OCI-LY7 (cell line): ENCODE results near the gene RNF213. TPM values are rescaled to one million over a fixed set of nuclear protein-coding genes. Genes with fewer than 3 reads are reported as not detected.

Source experiments
- BruUV-seq: library from RNA; stranded (reverse); fragments of 400-500 nt; replicated peaks from 2 replicates; lab custom pipeline; 2021; lab: Mats Ljungman, UMichigan
- CTCF ChIA-PET: fragments of 300-600 bp; sonication (Branson Sonifier 250); formaldehyde crosslinking; loops from one replicate; lab custom pipeline; 2022; ENCODE audit warnings: antibody characterized with exemption; ENCODE audit not compliant: unreplicated experiment; lab: Charles Lee
- POLR2A ChIA-PET: fragments of 300-600 bp; sonication (Branson Sonifier 250); formaldehyde crosslinking; loops from one replicate; lab custom pipeline; 2022; ENCODE audit warnings: antibody characterized with exemption; lab: Charles Lee
- DNase-seq: peaks from one replicate; pipeline ENCODE4 v3.0.0-alpha.2; 2015; ENCODE audit warnings: low spot score
- H2AFZ ChIP-seq: fragments of 200-600 bp; sonication (generic), shearing (Covaris generic); 2 replicates; pipeline ENCODE4 v1.6.1; 2014; ENCODE audit warnings: mild to moderate bottlenecking, antibody characterized with exemption, low read length, moderate library complexity
- H3K27ac ChIP-seq: fragments of 200-600 bp; sonication (generic); 2 replicates; pipeline ENCODE4 v1.5.1; 2014; ENCODE audit warnings: mixed run types, low read depth, mild to moderate bottlenecking, moderate library complexity, low read length, inconsistent platforms; ENCODE audit not compliant: poor library complexity, severe bottlenecking
- H3K36me3 ChIP-seq: fragments of 200-600 bp; sonication (generic); 2 replicates; pipeline ENCODE4 v1.6.1; 2014; ENCODE audit warnings: mild to moderate bottlenecking, antibody characterized with exemption, low read length, moderate library complexity, mixed read lengths; ENCODE audit not compliant: insufficient read depth
- H3K4me1 ChIP-seq: fragments of 200-600 bp; sonication (generic); 2 replicates; pipeline ENCODE4 v1.5.1; 2014; ENCODE audit warnings: mild to moderate bottlenecking, low read length; ENCODE audit not compliant: insufficient read depth, poor library complexity, severe bottlenecking
- H3K4me2 ChIP-seq: fragments of 200-600 bp; sonication (generic); 2 replicates; pipeline ENCODE4 v1.6.1; 2014; ENCODE audit warnings: mild to moderate bottlenecking, low read length
- H3K4me3 ChIP-seq: fragments of 200-600 bp; sonication (generic); 2 replicates; pipeline ENCODE4 v1.5.1; 2014; ENCODE audit warnings: mild to moderate bottlenecking, low read depth, low read length; ENCODE audit not compliant: poor library complexity, severe bottlenecking
- H3K79me2 ChIP-seq: fragments of 200-600 bp; sonication (generic); 2 replicates; pipeline ENCODE4 v1.6.1; 2016; ENCODE audit warnings: low read depth, mild to moderate bottlenecking, low read length, moderate library complexity, mixed read lengths; ENCODE audit not compliant: insufficient read depth
- H3K9me2 ChIP-seq: fragments of 200-600 bp; sonication (generic); 2 replicates; pipeline ENCODE4 v1.6.1; 2016; ENCODE audit warnings: mild to moderate bottlenecking, low read length, mixed read lengths; ENCODE audit not compliant: insufficient read depth
- H3K9me3 ChIP-seq: fragments of 200-600 bp; sonication (generic); 2 replicates; pipeline ENCODE4 v1.6.1; 2014; ENCODE audit warnings: mild to moderate bottlenecking, mixed run types, low read length, mixed read lengths
- H4K20me1 ChIP-seq: fragments of 200-600 bp; sonication (generic); 2 replicates; pipeline ENCODE4 v1.6.1; 2014; ENCODE audit warnings: mild to moderate bottlenecking, antibody characterized with exemption, low read length, moderate library complexity, mixed read lengths; ENCODE audit not compliant: insufficient read depth
- CTCF ChIP-seq: fragments of 200-600 bp; sonication (generic); conservative IDR thresholded peaks from 2 replicates; pipeline ENCODE4 v1.5.1; 2014; ENCODE audit warnings: mild to moderate bottlenecking, antibody characterized with exemption, low read length, moderate library complexity, mixed read lengths
- EZH2phosphoT487 ChIP-seq: fragments of 200-600 bp; sonication (generic); IDR thresholded peaks from 2 replicates; pipeline ENCODE4 v1.6.1; 2018; ENCODE audit warnings: low read depth, borderline replicate concordance, mild to moderate bottlenecking, mixed run types, antibody characterized with exemption, low read length, moderate library complexity, mixed read lengths
- intact Hi-C: fragments of 100-400 bp; cut with micrococcal nuclease; formaldehyde crosslinking; loops from one replicate; pipeline ENCODE4 v1.10.0; 2022; ENCODE audit not compliant: unreplicated experiment
- total RNA-seq, 2 experiments: library from RNA; depleted of rRNA in 1 of 2; stranded (reverse); fragments of >200 nt in 1 of 2; shearing (Covaris generic) in 1 of 2; gene quantifications; 2 replicates each; pipeline ENCODE4 v1.2.3, GENCODE V29; 2014 to 2022

The RNF213 gene
- total RNA-seq, 2 experiments from 2014 or later: 58.8 to 68.6 TPM

- H3K79me2 ChIP-seq: no peaks in the 10 kb centered on the region
- ChIA-PET CTCF (no interaction called here), POLR2A (interaction anchor here (0.9 kb wide), 1 partner anchor 12 kb away, joined by 3 read pairs; no protein-coding TSS in a partner anchor)
- no peak for DNase-seq
- no peaks in the 10 kb centered on the region for H3K4me1 ChIP-seq
- intact Hi-C loops: no loop called here
- no TSS peak for BruUV-seq
- no peak overlapping the region for H3K27ac ChIP-seq
- no peaks in the 10 kb centered on the region for H4K20me1 ChIP-seq
- H2AFZ ChIP-seq: no peak overlapping the region
- TF ChIP-seq CTCF: no peak
- TF ChIP-seq EZH2phosphoT487: no peak
- no peaks in the 10 kb centered on the region for H3K36me3 ChIP-seq
- no peak overlapping the region for H3K4me3 ChIP-seq
- no peaks in the 10 kb centered on the region for H3K9me2 ChIP-seq
- no peak overlapping the region for H3K4me2 ChIP-seq
- no peaks in the 10 kb centered on the region for H3K9me3 ChIP-seq
Measured at GRCh38 chr17:80442323-80442659, 181.6 kb downstream of the RNF213 start.

- POLR2A ChIA-PET: interaction anchor here (0.9 kb wide), 1 partner anchor 12 kb away, joined by 3 read pairs; no protein-coding TSS in a partner anchor
- H3K79me2 ChIP-seq: no peaks in the 10 kb centered on the region
Measured at GRCh38 chr17:80442764-80443163, 182.1 kb downstream of the RNF213 start.

More at GRCh38 chr17:80442764-80443163, 182.1 kb downstream of the RNF213 start:
- H3K4me1 ChIP-seq: no peaks in the 10 kb centered on the region
- TF ChIP-seq CTCF (no peak), EZH2phosphoT487 (no peak)
- no peaks in the 10 kb centered on the region for H3K9me3 ChIP-seq
- no peak for DNase-seq
- no peaks in the 10 kb centered on the region for H3K9me2 ChIP-seq
- no peak overlapping the region for H3K4me3 ChIP-seq
- H3K4me2 ChIP-seq: no peak overlapping the region
- H4K20me1 ChIP-seq: no peaks in the 10 kb centered on the region
- intact Hi-C loops: no loop called here
- no peaks in the 10 kb centered on the region for H3K36me3 ChIP-seq
- H2AFZ ChIP-seq: no peak overlapping the region
- no peak overlapping the region for H3K27ac ChIP-seq
- CTCF ChIA-PET: interaction anchor here (0.5 to 0.6 kb wide), 2 partner anchors 341 to 344 kb away, joined by 4 to 10 read pairs; partner anchors contain the start of gene GAA
- no TSS peak for BruUV-seq
